Measurements from ENCODE around the gene ABCF3.

GRCh38 chr3:184160456-184160855 lies 25.5 kb upstream of the ABCF3 start:
- TF ChIP-seq, protein P1, sequence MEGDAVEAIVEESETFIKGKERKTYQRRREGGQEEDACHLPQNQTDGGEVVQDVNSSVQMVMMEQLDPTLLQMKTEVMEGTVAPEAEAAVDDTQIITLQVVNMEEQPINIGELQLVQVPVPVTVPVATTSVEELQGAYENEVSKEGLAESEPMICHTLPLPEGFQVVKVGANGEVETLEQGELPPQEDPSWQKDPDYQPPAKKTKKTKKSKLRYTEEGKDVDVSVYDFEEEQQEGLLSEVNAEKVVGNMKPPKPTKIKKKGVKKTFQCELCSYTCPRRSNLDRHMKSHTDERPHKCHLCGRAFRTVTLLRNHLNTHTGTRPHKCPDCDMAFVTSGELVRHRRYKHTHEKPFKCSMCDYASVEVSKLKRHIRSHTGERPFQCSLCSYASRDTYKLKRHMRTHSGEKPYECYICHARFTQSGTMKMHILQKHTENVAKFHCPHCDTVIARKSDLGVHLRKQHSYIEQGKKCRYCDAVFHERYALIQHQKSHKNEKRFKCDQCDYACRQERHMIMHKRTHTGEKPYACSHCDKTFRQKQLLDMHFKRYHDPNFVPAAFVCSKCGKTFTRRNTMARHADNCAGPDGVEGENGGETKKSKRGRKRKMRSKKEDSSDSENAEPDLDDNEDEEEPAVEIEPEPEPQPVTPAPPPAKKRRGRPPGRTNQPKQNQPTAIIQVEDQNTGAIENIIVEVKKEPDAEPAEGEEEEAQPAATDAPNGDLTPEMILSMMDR (IDR thresholded peaks at IDR 0.05): no peak
- TF ChIP-seq POLR2A (IDR thresholded peaks at IDR 0.05): no peak

All from right lobe of liver (tissue), 4 donors.